Activated CD8-positive, alpha-beta memory T cell treated with anti-CD3 and anti-CD28 coated beads for 36 hours (primary cell): ENCODE results near the gene IARS1. TPM values are rescaled to one million over a fixed set of nuclear protein-coding genes. Genes with fewer than 3 reads are reported as not detected.

Experiments
- CTCF ChIA-PET: fragments of 350-600 bp; sonication (Branson Sonifier 250); formaldehyde crosslinking; loops from one replicate; lab custom pipeline; 2021; ENCODE audit warnings: antibody characterized with exemption; lab: Charles Lee
- POLR2A ChIA-PET: fragments of 350-600 bp; sonication (Branson Sonifier 250); formaldehyde crosslinking; loops from one replicate; lab custom pipeline; 2021; ENCODE audit warnings: antibody characterized with exemption; lab: Charles Lee
- total RNA-seq, 2 experiments: library from RNA; stranded (reverse); gene quantifications; one replicate each; pipeline ENCODE4 v1.2.3, GENCODE V29; 2021

Gene IARS1
- total RNA-seq, 2 experiments from 2014 or later, result 266 to 275 TPM

GRCh38 chr9:92299116-92299515 is 5.6 kb upstream of the IARS1 start:
- ChIA-PET CTCF (no interaction called here), POLR2A (no interaction called here)

GRCh38 chr9:92298036-92298435 is 4.5 kb upstream of the IARS1 start:
- CTCF ChIA-PET, result no interaction called here
- POLR2A ChIA-PET, result no interaction called here

GRCh38 chr9:92297611-92298010 is 4.1 kb upstream of the IARS1 start:
- ChIA-PET CTCF (no interaction called here), POLR2A (no interaction called here)

GRCh38 chr9:92295827-92296258 is 2.3 kb upstream of the IARS1 start:
- POLR2A ChIA-PET, result no interaction called here

GRCh38 chr9:92295240-92295790 is 1.8 kb upstream of the IARS1 start:
- ChIA-PET CTCF (no interaction called here), POLR2A (no interaction called here)

More at GRCh38 chr9:92295827-92296258, 2.3 kb upstream of the IARS1 start:
- CTCF ChIA-PET, result no interaction called here

- CTCF ChIA-PET, result no interaction called here
- POLR2A ChIA-PET, result interaction anchor here (1.1 kb wide), 1 partner anchor 31 kb away, joined by 3 read pairs; the partner anchor contains the start of genes CENPP and NOL8
Measured at GRCh38 chr9:92294297-92294676, 790 bp upstream of the IARS1 start.

GRCh38 chr9:92293075-92293354 is 482 bp downstream of the IARS1 start:
- CTCF ChIA-PET, result no interaction called here

GRCh38 chr9:92292338-92293074 is 991 bp downstream of the IARS1 start:
- CTCF ChIA-PET, result no interaction called here
- POLR2A ChIA-PET, result interaction anchor here (0.8 kb wide), 1 partner anchor 9 kb away, joined by 4 read pairs; no protein-coding TSS in a partner anchor

More at GRCh38 chr9:92293075-92293354, 482 bp downstream of the IARS1 start:
- POLR2A ChIA-PET, result interaction anchor here (1.1 kb wide), 1 partner anchor 32 kb away, joined by 3 read pairs; the partner anchor contains the start of genes CENPP and NOL8

- CTCF ChIA-PET, result interaction anchor here (0.6 to 0.7 kb wide), 2 partner anchors 21 to 47 kb away, joined by 3 to 5 read pairs; no protein-coding TSS in a partner anchor
- POLR2A ChIA-PET, result interaction anchor here (0.6 to 0.8 kb wide), 3 partner anchors 10 to 307 kb away, joined by 4 to 7 read pairs (median 5); no protein-coding TSS in a partner anchor
Measured at GRCh38 chr9:92291577-92291976, 1.9 kb downstream of the IARS1 start.

GRCh38 chr9:92290785-92291429 is 2.6 kb downstream of the IARS1 start:
- CTCF ChIA-PET, result no interaction called here
- POLR2A ChIA-PET, result no interaction called here

- ChIA-PET POLR2A (no interaction called here), CTCF (no interaction called here)
Measured at GRCh38 chr9:92289708-92290390, 3.6 kb downstream of the IARS1 start.

- ChIA-PET CTCF (interaction anchor here (1.0 kb wide), 1 partner anchor 11 kb away, joined by 4 read pairs; no protein-coding TSS in a partner anchor), POLR2A (interaction anchor here (0.6 kb wide), 1 partner anchor 17 kb away, joined by 3 read pairs; no protein-coding TSS in a partner anchor)
Measured at GRCh38 chr9:92279302-92279701, 14.2 kb downstream of the IARS1 start.

- POLR2A ChIA-PET, result no interaction called here
Measured at GRCh38 chr9:92278110-92278509, 15.4 kb downstream of the IARS1 start.

GRCh38 chr9:92276331-92277032 is 17.0 kb downstream of the IARS1 start:
- POLR2A ChIA-PET, result interaction anchor here (0.6 kb wide), 1 partner anchor 28 kb away, joined by 3 read pairs; no protein-coding TSS in a partner anchor
- CTCF ChIA-PET, result no interaction called here

More at GRCh38 chr9:92278110-92278509, 15.4 kb downstream of the IARS1 start:
- CTCF ChIA-PET, result interaction anchor here (1.0 to 1.1 kb wide), 2 partner anchors 10 to 65 kb away, joined by 3 to 4 read pairs; no protein-coding TSS in a partner anchor

- POLR2A ChIA-PET, result interaction anchor here (0.5 kb wide), 1 partner anchor 20 kb away, joined by 3 read pairs; no protein-coding TSS in a partner anchor
Measured at GRCh38 chr9:92275541-92275940, 18.0 kb downstream of the IARS1 start.

GRCh38 chr9:92270511-92270910 is 23.0 kb downstream of the IARS1 start:
- POLR2A ChIA-PET, result no interaction called here
- CTCF ChIA-PET, result no interaction called here

More at GRCh38 chr9:92275541-92275940, 18.0 kb downstream of the IARS1 start:
- CTCF ChIA-PET, result interaction anchor here (0.7 kb wide), 1 partner anchor 12 kb away, joined by 3 read pairs; no protein-coding TSS in a partner anchor

- POLR2A ChIA-PET, result no interaction called here
Measured at GRCh38 chr9:92266486-92266885, 27.0 kb downstream of the IARS1 start.

GRCh38 chr9:92265154-92265553 is 28.3 kb downstream of the IARS1 start:
- CTCF ChIA-PET, result interaction anchor here (1.4 kb wide), 1 partner anchor 14 kb away, joined by 3 read pairs; no protein-coding TSS in a partner anchor

More at GRCh38 chr9:92266486-92266885, 27.0 kb downstream of the IARS1 start:
- CTCF ChIA-PET, result no interaction called here

More at GRCh38 chr9:92265154-92265553, 28.3 kb downstream of the IARS1 start:
- POLR2A ChIA-PET, result no interaction called here
